ENCODE measurements around the gene ADARB2.

Gene ADARB2

DNA sequence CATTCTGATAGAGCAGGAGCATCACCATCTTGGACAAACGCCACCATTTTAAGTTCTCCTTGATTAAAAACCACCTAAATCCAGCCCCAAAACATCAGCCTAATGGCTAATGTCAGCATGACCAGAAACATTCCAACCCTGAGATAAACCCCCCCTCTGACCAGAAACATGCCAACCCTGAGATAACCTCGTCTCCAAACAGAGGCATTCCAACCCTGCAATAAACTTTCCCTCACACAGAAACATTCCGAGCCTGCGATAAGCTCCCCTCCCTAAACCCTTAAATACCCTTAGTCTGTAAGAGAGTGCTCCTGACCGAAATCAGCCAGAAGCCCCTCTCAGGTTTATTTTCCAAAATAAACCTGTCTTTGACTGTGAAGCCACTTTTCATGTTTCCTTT lies 76.5 kb downstream of the ADARB2 start:
- no peak for DNase-seq

DNA sequence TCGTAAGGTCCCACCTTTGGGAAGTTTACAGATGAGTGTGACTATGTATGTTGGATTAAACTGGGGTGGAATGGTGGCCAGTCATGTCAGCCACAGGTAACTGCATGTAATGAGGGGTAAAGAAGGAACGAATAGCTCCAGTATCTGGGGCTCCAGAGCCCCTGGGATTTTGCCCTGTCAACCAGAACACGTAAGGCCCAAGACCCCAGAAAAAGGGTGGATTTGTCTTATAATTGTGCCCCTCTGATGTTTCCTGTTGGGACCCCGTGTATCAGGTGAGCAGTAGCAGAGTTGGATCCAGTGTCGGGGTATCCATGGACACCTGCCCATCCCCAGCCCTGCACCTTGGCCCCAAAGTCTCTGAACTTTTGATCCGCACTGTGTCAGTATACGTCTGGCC lies 76.9 kb downstream of the ADARB2 start:
- no peak for DNase-seq

DNA sequence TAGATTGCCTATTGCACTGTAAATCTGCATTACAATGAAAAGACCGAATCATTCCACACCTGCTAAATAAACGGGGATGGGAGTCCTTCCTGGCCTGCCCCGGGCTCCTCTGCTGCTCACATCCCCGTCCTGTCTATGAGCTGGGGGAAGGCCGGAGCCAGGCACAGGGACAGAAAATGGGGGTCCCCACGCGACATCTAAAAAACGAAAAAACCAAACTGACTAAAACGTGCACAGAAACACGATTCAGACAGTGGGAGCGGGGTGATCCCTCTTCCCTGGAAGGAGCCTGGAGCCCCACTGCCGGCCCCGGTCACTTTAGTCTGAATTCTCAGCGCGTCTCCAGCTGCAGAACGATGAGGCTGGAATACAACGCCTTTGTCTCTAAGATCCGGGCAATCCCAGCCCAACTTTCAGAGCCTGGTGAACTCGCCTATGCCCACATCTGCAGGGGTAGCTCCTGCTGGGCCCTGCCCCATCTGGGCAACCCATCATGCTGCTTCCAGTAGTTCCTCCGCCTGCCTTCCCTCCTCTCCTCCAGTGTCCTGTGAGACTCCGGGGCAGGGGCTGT lies 78.0 kb downstream of the ADARB2 start:
- no peak for DNase-seq

GRCh38 chr10:1658658-1659057 lies 78.7 kb downstream of the ADARB2 start:
- DNase-seq = no peak

DNA sequence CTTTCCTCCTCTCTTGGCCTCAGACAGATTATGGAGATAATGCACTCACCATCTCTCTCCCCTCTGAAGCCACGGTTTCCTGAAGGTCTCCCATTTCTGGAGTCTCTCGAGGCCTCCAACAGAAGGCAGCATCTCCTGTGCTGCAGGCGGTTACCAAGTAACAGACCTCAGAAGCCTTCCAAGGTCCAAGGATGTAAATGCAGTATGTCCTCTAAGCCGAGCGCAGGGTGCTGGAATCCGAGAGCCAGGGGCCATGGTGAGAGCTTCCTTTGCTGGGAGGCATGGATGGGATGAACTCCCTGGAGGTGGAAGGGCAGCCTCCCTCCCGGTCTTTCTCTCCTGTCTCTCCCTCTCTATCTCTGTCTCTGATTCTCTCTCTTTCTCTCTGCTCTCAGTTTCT lies 79.8 kb downstream of the ADARB2 start:
- DNase-seq = no peak

DNA sequence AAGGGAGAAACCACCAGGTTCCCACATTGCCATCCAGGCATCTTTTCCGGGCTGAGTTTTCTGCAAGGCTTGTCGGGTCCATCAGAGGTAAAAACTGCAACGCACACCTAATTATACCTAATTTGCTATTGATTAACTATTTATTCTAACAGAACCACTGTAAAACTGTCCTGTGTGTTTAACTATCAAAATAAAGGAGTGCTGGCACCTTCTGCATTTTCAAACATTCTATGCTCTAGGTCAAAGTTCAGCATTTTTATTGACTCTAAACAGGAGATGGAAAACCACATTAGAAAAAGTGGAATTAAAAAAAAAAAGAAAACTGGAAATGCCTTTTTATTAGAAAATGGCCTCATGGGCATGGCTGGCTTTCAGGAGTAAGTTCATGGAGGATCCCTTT lies 82.0 kb downstream of the ADARB2 start:
- no peak for DNase-seq

DNA sequence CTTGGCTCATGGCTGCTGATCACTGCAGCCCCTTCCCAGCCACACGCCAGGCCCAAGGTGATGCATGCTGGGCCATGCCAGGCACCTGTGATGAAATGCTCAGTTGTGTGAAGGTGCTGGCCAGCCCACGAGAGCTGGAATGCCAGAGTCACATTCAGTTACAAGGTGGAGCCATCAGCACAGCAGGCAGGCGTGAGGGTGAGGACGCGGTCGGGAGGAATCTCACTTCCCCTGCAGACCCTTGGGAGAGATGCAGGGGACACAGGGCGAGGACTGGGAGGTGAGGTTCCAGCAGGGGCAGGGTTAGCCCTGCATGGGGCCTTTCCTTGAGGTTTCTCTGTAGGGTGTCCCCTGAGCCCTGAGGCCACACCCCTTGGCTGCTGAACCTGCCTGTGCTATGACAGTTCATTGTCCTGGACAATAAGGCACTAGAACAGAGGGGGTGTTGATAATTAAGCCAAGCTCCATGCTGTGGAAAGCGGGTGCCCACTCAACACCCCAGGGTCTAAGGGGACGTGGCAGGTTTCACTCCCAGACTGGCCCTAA lies 82.4 kb downstream of the ADARB2 start:
- DNase-seq = no peak

DNA sequence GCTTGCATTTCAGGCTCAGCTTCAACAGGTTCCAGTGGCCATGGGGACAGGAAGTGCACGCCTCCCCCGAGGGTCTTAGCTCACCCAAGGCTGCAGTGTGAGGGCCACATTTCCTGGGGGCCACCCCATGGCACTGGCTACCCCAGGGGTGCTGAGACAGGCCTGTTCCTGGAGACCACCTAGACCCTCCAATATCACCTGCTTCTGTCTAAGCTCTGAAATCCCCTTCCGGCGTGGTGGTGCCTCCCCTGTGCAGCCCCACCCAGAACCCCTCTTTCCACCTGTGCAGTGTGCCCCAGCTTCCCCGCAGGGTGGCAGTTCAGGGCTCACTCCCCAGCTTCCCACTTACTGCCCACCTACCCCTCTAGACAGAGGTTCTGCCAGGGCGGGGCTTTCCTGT lies 83.1 kb downstream of the ADARB2 start:
- DNase-seq = no peak

GRCh38 chr10:1653321-1653720 lies 84.0 kb downstream of the ADARB2 start:
- DNase-seq = no peak

GRCh38 chr10:1652151-1652550 lies 85.2 kb downstream of the ADARB2 start:
- DNase-seq = no peak

DNA sequence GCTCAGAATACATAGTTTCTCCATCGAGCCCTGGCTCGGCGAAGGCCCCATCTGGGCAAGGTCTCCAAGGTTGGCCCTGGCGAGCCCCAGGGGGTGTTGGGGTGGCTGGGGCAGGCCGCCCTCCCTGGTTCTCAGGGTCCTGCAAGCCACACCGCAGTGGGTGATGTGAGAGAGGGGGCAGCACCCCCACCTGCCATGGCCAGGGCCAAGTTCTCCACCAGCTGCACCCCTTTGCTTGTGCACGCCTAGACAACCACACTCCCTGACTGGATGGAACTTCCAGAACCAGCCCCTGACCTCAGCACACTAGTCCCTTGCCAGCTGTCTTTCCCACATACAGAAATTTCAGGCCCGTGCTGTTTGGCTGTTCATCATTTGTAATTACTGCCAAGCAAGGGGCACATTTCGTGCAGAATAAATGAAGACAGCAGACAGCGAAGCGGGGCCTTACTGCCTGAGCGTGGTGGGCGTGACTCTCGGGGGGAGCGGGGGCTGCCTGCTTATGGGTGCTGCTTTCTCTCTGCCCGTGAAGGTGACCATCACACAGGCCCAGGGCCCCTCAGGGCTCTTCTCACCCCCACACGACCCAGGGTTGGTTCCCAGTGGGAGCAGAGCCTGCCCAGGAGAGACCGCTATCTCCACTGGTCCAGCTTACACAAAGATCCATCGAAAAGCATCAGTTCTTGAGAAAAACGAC lies 85.9 kb downstream of the ADARB2 start:
- no peak for DNase-seq

DNA sequence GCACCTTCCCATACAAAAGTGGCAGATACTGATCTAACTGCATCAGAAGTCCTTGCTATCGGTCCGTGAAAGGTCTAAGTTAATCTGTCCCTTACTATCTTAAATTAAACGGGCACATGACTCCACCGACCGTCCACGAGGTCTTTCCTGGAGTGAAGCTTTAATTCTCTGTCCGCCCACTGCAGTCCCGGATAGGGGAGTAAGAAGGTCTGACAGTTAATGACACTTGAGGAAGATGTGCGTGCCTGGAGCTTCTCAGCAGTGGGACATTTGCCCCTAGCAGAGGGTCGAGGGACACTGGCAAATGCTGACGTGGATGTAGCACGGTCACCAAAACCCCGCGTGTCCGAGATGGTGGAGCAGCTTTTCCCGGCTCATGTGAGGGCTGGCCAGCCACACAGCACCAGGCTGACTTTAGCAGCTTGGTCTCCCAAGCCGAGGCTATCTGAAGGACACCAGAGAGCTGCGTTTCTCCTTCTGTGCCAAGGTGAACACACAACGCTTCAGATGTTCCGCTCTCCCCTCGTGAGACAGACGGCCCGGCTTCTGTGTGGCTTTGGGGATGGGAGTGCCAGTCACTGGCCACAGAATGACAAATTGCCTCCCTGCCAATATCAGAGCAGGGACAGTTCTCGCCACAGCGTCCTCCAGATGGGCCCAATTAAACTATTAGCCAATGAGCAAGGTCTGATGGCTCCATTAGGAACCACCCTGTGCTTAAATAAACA lies 86.6 kb downstream of the ADARB2 start:
- DNase-seq = no peak

GRCh38 chr10:1648648-1649047 lies 88.7 kb downstream of the ADARB2 start:
- no peak for DNase-seq

DNA sequence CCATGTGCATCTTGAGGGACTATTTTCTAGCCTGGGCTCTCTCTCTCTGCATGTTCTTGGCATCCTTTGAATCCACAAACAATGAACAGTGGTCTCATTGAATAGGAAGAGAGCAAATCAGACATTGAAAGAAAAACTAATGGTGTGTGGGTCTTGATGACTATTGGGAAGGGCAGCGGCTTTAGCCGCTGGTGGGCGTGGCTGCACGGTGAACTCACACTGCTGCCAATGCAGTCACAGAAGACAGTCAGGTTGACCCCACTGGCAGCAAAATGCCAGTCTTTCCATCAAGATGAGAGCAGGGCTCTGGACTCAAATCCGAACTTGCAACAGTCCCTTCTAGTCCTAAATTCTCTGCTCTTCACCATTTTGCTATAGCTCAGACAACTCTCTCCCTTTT lies 91.0 kb downstream of the ADARB2 start:
- DNase-seq = no peak

- no peak for DNase-seq
Observed at GRCh38 chr10:1645896-1646295, 91.4 kb downstream of the ADARB2 start.

DNA sequence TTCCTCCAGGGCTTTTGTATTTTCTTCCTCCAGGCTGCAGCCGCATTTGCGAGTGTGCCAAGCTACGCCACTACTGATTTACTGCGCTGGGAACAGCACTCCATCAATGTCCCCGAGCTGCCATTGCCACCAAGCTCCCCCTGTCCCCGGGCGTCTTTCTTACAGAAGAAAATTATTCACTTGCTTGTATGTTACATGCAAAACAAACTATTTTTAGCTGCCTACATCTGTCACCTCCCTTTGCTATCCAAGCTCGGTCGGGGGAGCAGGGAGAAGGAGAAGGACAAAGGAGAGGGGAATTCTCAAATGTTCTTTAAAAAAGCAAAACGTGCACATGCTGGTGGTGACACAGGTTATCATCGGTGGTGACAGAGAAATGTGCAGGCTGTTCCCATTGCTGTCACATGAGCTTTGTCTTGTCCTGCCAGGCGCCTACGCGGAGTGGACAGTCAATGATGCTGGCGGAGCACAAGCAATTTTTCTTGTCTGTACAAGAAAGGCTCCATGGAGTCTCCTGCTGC lies 93.1 kb downstream of the ADARB2 start:
- DNase-seq = no peak

GRCh38 chr10:1643908-1644179 lies 93.5 kb downstream of the ADARB2 start:
- DNase-seq = no peak

DNA sequence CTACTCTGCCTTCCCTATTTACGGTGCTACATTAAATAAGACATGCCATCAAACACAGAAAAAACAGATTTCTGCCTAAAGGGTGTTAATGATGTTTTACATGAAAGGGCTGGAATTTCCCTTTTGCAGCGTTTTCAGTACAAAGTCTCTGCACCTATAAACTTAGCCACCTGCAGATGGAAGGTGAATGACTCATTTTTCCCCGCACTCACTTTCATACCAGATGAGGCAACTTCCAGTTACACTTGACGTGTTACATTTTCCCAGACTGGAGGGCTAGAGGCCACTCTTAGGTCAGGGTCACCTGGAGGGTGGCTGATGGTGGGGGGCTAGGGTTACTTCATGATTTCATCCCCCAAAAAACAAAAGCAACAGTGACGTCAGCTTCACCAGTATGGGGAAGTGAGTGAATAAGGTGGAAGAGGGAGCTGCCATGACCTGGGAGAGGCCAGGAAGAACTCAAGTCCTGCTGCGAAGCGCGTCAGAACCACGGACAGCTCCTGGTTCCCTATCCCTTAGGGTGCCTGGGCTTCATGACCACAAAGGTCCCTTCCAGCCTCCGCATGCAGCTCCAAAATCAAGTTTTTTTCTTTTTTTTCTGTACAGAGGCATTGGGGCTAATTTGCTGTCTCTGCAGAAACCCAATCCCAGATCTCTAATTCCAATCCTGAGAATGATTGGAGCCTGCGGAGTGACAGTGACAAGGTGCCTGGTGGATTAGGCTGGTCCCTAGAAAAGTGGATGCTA lies 94.0 kb downstream of the ADARB2 start:
- peak; percentile 3 for DNase-seq

DNA sequence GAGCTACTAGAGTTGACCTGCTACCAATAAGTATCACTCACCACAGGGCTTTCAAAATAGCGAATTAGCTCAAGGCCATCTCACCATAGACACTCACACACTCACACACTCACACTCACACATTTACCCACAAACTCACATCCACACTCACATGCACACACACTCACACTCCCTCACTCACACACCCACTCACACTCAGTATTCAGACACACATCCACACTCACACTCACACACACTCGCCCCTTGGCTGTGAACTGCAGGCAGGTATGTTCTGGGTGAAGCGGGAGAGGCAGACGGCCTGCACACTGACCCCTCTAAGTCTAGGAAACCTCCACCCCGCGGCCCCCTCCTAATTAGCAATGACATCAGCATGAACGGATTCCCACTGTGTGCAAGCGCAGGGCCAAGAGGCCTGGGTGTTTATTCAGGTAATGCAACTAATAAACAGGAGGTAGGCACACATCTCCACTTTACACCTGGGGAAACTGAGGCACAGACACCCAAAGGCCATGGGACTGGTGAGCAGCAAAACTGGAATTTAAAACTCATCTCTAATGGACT lies 94.6 kb downstream of the ADARB2 start:
- DNase-seq = no peak

DNA sequence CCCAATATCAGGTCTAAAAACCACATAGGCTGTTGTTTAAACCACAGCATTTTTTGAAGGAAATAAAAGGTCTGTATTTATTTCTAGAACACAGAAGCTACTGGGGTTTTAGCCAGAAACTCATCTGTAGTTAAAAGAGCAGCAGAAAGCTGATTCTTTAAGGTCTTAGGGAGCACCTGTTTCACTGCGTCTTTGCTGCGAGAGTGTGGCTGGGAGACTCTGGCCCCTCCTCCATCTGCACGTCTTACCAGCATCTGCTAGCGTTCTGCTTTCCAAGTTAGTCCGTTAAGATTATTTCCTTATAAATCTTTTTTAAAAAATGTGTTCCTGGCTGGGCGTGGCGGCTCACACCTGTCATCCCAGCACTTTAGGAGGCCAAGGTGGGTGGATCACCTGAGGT lies 95.9 kb downstream of the ADARB2 start:
- DNase-seq = no peak

GRCh38 chr10:1638889-1639419 lies 98.4 kb downstream of the ADARB2 start:
- no peak for DNase-seq

DNA sequence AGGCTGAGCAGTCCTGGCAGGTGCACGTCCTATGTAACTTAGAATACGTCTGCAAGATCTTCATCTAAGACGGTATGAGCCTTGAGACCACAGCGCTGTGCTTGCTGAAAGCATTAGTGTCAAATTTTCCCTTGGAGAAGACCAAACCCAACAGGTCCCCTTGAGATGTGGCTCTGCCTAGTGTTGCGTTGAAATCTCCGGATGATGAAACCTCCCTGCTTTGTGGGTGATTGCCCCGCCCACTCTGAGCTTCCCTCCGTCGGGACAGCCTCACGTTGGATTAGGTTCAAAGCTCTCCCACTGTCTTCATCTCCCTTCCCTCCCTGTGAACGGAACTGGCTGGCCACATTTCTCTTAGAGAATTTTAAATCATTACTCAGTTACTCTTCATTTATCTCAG lies 102.0 kb downstream of the ADARB2 start:
- no peak for DNase-seq

DNA sequence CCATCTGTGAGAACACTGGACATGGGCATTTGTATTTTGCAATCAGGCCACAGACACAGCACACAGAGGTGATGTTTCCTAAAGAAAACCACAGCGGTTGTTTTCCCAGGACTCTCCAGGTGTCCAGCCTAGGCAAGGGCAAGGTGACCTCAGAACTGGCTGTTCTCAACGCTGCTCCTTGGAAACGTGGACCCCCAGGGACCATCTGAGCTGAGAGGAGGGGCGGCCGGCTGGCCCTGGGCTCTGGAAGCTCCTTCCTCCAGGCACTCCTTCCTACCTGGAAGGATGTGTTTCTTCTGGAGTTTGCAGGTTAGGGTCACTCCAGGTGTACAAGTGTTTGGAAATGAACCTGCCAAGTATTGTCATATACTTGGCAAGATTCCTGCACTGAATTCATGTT lies 103.1 kb downstream of the ADARB2 start:
- DNase-seq = no peak

All from suppressor macrophage treated with lipopolysaccharide for 4 hours (primary cell).